K562 (cell line): Measurements from ENCODE around the gene HDGFL2. TPM values are rescaled to one million over a fixed set of nuclear protein-coding genes. Genes with fewer than 3 reads are reported as not detected.

ENCODE experiments used
- ATAC-seq: fragments of 200-7000 bp; cut with Tn5 transposase; 3 replicates; pipeline ENCODE4 v1.9.1; 2020; ENCODE audit warnings: moderate library complexity
- BruUV-seq: library from RNA; stranded (reverse); fragments of 400-500 nt; replicated peaks from 2 replicates; lab custom pipeline; 2021; lab: Mats Ljungman, UMichigan
- CTCF ChIA-PET: fragments of 300-600 bp; formaldehyde crosslinking; extraction: SDS; loops from one replicate; lab custom pipeline; 2021; ENCODE audit warnings: low intra/inter-chr PET ratio; lab: Yijun Ruan, JAX
- POLR2A ChIA-PET: fragments of 300-600, 350-650 bp; sonication (Branson Sonifier 250); formaldehyde crosslinking; extraction: SDS; loops from one replicate; lab custom pipeline; 2021; ENCODE audit warnings: antibody characterized with exemption, inconsistent platforms; lab: Yijun Ruan, JAX
- DNase-seq, 4 experiments: peaks; one replicate each; pipeline versions ENCODE4 v3.0.0 to v3.0.0-alpha.2; 2011 to 2018; ENCODE audit warnings: low spot score in 3 of 4, mixed read lengths in 3 of 4; ENCODE audit errors: extremely low read depth in 1 of 4
- FAIRE-seq: peaks from 2 replicates; lab custom pipeline; 2011; peaks lifted over from hg19 to GRCh38; lab: Jason Lieb, UNC
- H2AFZ ChIP-seq: 2 replicates; pipeline ENCODE4 v1.6.0; 2011; ENCODE audit warnings: low read depth, low read length, control low read depth, inconsistent platforms
- H3K27ac ChIP-seq: fragments of 200-600 bp; 3 replicates; pipeline ENCODE4 v1.8.0; 2011; ENCODE audit warnings: low read depth, mild to moderate bottlenecking, control low read depth, inconsistent platforms, low read length, moderate library complexity, mixed read lengths; ENCODE audit errors: extremely low read depth
- H3K27me3 ChIP-seq, 2 experiments: fragments of 300-600 bp in 1 of 2; 2 replicates in 1 of 2; 3 replicates in 1 of 2; pipeline versions ENCODE4 v1.6.0 to v1.8.0; 2011; ENCODE audit warnings: inconsistent platforms in 2 of 2, low read length in 2 of 2, mild to moderate bottlenecking in 1 of 2, mixed read lengths in 1 of 2, moderate library complexity in 1 of 2; ENCODE audit not compliant: control insufficient read depth in 2 of 2, insufficient read depth in 2 of 2
- H3K36me3 ChIP-seq: fragments of 300-600 bp; 3 replicates; pipeline ENCODE4 v1.8.0; 2011; ENCODE audit warnings: mild to moderate bottlenecking, low read length, inconsistent platforms; ENCODE audit not compliant: control insufficient read depth, insufficient read depth
- H3K4me1 ChIP-seq, 2 experiments: fragments of 200-600 bp in 1 of 2; replicated peaks in 1 of 2; 2 replicates in 1 of 2; 3 replicates in 1 of 2; pipeline versions ENCODE4 v1.5.1 to v1.8.0; 2011; ENCODE audit warnings: inconsistent platforms in 2 of 2, low read length in 2 of 2, mild to moderate bottlenecking in 1 of 2, mixed read lengths in 1 of 2, moderate library complexity in 1 of 2; ENCODE audit not compliant: control insufficient read depth in 2 of 2, insufficient read depth in 2 of 2
- H3K4me2 ChIP-seq: 2 replicates; pipeline ENCODE4 v1.6.1; 2011; ENCODE audit warnings: low read length, control low read depth, inconsistent platforms, mixed read lengths; ENCODE audit not compliant: insufficient read depth
- H3K4me3 ChIP-seq: fragments of 200-600 bp; sonication (generic), shearing (Covaris generic); 2 replicates; pipeline ENCODE4 v1.5.1; 2016; ENCODE audit warnings: control low read depth, inconsistent platforms
- H3K79me2 ChIP-seq: fragments of 200-600 bp; 3 replicates; pipeline ENCODE4 v1.8.0; 2011; ENCODE audit warnings: low read length, inconsistent platforms; ENCODE audit not compliant: control insufficient read depth, insufficient read depth
- H3K9ac ChIP-seq, 2 experiments: 2 replicates each; pipeline versions ENCODE4 v1.6.0 to v1.6.1; 2011; ENCODE audit warnings: low read depth in 2 of 2, low read length in 2 of 2, control low read depth in 1 of 2, inconsistent platforms in 1 of 2, mild to moderate bottlenecking in 1 of 2, mixed read lengths in 1 of 2; ENCODE audit not compliant: insufficient read depth in 1 of 2
- H3K9me1 ChIP-seq: one replicate; pipeline ENCODE4 v1.6.0; 2011; ENCODE audit warnings: inconsistent platforms, mild to moderate bottlenecking, low read length, moderate library complexity; ENCODE audit not compliant: control insufficient read depth, insufficient read depth
- H3K9me3 ChIP-seq: replicated peaks from 2 replicates; pipeline ENCODE4 v1.5.1; 2011; ENCODE audit warnings: low read depth, low read length, inconsistent platforms; ENCODE audit not compliant: control insufficient read depth, insufficient read depth
- H4K20me1 ChIP-seq: replicated peaks from 2 replicates; pipeline ENCODE4 v1.6.1; 2011; ENCODE audit warnings: low read length, inconsistent platforms, mixed read lengths; ENCODE audit not compliant: control insufficient read depth, insufficient read depth
- BCLAF1 ChIP-seq, 2 experiments: fragments of 450-650 bp in 1 of 2; IDR thresholded peaks; 2 replicates each; pipeline ENCODE4 v1.6.1; 2011 to 2017; ENCODE audit warnings: low read depth in 2 of 2, antibody characterized with exemption in 1 of 2, borderline replicate concordance in 1 of 2, low read length in 1 of 2, mild to moderate bottlenecking in 1 of 2, mixed read lengths in 1 of 2; ENCODE audit not compliant: control insufficient read depth in 1 of 2
- THRA ChIP-seq: fragments of 450-650 bp; IDR thresholded peaks from 2 replicates; pipeline ENCODE4 v1.6.1; 2017; ENCODE audit warnings: mild to moderate bottlenecking, moderate library complexity
- ZNF121 ChIP-seq: sonication (generic); formaldehyde crosslinking; conservative IDR thresholded peaks from 2 replicates; pipeline ENCODE4 v1.8.0; 2022; ENCODE audit warnings: missing genetic modification reagents
- WGBS: fragments of 100-300 bp; shearing (Covaris generic); methylation state at CpG from one replicate; pipeline ENCODE4 v1.1.6; 2016; ENCODE audit warnings: low coverage, mixed read lengths; ENCODE audit not compliant: insufficient coverage; ENCODE audit errors: missing lambda C conversion rate; 5-methylcytosine and 5-hydroxymethylcytosine counted together
- in situ Hi-C: fragments of 300-500 bp; cut with MboI; formaldehyde crosslinking; loops from 4 replicates; pipeline ENCODE4 v1.15.0; 2018; ENCODE audit warnings: inconsistent platforms, mixed read lengths
- intact Hi-C: fragments of 100-400 bp; cut with micrococcal nuclease; formaldehyde crosslinking; loops from 2 replicates; pipeline ENCODE4 v1.14.2; 2022
- polyA plus RNA-seq, 8 experiments: library from polyadenylated mRNA; depleted of rRNA in 4 of 8; stranded (reverse) in 5 of 8; unstranded in 3 of 8; fragments of >200 nt; fragmentation: Nextera tagmentation in 2 of 8; fragmentation: Illumina TruSeq in 1 of 8; extraction: Ambion mirVana in 2 of 8; extraction: Trizol in 1 of 8; gene quantifications; 2 replicates each; pipeline versions ENCODE4 v1.2.1 to v1.2.3, GENCODE V29; 2011 to 2014; ENCODE audit warnings: inconsistent platforms in 1 of 8, missing spikeins in 1 of 8
- total RNA-seq, 7 experiments: library from RNA; depleted of rRNA in 6 of 7; stranded (reverse); fragments of >200 nt in 6 of 7; fragmentation: Illumina TruSeq in 2 of 7; extraction: Trizol in 2 of 7; gene quantifications; 2 replicates each; pipeline versions ENCODE4 v1.2.1 to v1.2.3, GENCODE V29; 2011 to 2021; ENCODE audit warnings: low replicate concordance in 1 of 7

The HDGFL2 gene
- total and polyA plus RNA-seq, 9 of the 15 experiments (the other 6 are each of a cell fraction or from before 2014, with no cell fraction given) = 0.13 to 61.7 (median 16.0) TPM

GRCh38 chr19:4494691-4495064 is 22.6 kb downstream of the HDGFL2 start:
- intact Hi-C loops = no loop called here
- H3K9ac ChIP-seq = no peak overlapping the region
- H3K4me3 ChIP-seq = no peak overlapping the region
- H2AFZ ChIP-seq = no peak overlapping the region
- in situ Hi-C loops = no loop called here
- peaks cover 3% of the 10 kb centered on the region; the same call in 1 of the 2 replicates for H3K9me3 ChIP-seq
- no TSS peak for BruUV-seq
- DNase-seq = no peak
- no peak overlapping the region for H3K27ac ChIP-seq
- POLR2A ChIA-PET = interaction anchor here (0.6 kb wide), 1 partner anchor 14 kb away, joined by 4 read pairs; no protein-coding TSS in a partner anchor
- no peak for FAIRE-seq
- H3K4me2 ChIP-seq = no peak overlapping the region
- H3K9me1 ChIP-seq = no peaks in the 10 kb centered on the region
- H3K4me1 ChIP-seq = peaks cover 0 to 9% of the 10 kb centered on the region in 2 experiments; a peak in 1 of 5 replicates
- CTCF ChIA-PET = no interaction called here
- no peaks in the 10 kb centered on the region for H4K20me1 ChIP-seq
- no peaks in the 10 kb centered on the region for H3K27me3 ChIP-seq
- no peaks in the 10 kb centered on the region for H3K79me2 ChIP-seq
- 98% methylated on average over 8 of the region's 8 CpGs for WGBS
- ATAC-seq = no peak
- H3K36me3 ChIP-seq = peaks cover 70% of the 10 kb centered on the region
- TF ChIP-seq ZNF121 (CRISPR knock-in tag) = peak; percentile 62
- TF ChIP-seq BCLAF1 (IDR thresholded peaks at IDR 0.05; ENCODE audit: borderline replicate concordance in 1 of 2, control insufficient read depth in 1 of 2, low read depth in 2 of 2, low read length in 1 of 2) = no peak
- no peak for TF ChIP-seq THRA
